HG03342 (cell line): ENCODE measurements around the gene MRPS14.

Source experiments
- ATAC-seq: cut with Tn5 transposase; IDR thresholded peaks from one replicate; pipeline ENCODE4 v1.9.1; 2021; ENCODE audit warnings: mild to moderate bottlenecking, moderate library complexity; ENCODE audit not compliant: unreplicated experiment

MRPS14 gene

DNA sequence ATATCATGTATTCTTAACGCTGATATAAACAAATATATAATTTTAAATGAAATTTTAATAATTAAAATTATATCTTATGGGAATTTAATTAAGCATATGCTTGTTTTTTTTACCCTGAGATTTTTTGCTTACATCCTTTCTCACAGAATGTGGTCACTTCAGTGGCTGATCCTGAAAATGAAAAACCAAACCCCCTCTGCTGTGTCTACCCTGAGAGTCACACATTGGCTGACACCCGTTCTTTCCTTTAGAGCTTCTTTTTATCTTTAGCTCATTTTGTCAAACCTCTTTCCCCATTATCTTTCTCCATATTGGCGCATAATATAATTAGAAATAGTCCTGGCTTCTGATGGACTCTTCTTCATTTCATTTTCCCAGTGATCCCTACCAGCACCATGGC lies 34.2 kb downstream of the MRPS14 start:
- no peak for ATAC-seq

DNA sequence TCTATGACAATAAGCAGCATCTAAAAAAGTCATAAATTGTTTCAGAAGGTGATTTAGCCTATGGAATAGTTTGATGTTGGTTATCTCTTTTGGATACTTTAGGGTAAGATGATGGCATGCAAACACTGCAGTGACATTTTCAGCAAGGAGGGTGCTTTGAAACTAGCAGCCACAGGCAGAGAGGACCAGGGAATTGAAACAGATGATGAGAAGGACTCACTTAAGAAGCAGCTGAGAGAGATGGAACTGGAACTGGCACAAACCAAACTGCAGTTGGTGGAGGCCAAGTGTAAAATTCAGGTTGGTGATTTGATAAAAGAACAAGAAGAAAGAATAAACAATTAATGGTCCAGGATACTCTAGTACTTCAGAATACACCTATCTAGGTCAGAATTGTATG lies 34.7 kb downstream of the MRPS14 start:
- no peak for ATAC-seq

DNA sequence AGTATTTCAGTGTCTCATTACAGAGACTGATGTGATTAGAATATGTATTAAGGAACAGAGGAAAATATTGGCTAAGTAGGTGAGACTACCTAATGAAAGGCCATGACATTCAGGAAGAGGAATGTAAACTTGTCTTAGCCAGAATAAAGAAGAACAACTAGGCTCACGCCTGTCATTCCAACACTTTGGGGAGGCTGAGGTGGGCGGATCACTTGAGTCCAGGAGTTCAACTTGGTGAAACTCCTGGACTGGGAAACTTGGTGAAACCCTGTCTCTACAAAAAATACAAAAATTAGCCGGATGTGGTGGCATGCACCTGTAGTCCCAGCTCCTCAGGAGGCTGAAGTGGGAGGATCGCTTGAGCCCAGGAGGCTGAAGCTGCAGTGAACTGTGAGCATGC lies 38.3 kb downstream of the MRPS14 start:
- ATAC-seq, result no peak

DNA sequence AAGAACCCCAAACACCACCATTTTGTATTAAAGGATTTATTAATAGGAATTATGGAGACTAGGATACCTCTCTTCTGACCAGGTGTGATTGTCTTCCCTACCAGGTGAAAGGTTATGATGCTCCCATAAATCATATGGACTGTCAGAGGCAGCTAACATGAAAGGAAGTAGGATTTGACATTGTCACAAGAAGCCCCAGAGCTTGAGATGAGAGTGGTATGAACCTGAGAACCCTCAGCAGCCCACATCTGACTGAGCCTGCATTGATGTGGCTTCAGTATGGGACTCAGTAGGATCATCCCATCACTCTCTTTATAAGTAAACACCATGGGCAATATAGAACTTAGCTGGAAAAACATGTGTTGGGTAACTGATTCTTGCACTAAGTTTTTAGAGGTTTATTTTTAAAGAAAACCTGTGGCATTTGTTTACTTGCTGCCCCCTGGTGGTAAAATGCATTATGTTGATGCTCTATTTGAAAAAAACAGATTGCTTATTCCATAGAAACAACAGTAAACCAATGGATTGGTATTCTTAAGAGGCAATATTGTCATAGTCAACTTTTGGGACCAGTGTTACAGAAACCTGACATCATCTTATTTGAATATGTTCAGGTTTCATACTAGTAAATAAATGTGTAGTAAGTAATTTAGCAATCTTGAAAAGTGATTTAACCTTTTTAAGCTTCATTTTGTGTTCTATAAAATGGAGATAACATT lies 40.1 kb downstream of the MRPS14 start:
- no peak for ATAC-seq

DNA sequence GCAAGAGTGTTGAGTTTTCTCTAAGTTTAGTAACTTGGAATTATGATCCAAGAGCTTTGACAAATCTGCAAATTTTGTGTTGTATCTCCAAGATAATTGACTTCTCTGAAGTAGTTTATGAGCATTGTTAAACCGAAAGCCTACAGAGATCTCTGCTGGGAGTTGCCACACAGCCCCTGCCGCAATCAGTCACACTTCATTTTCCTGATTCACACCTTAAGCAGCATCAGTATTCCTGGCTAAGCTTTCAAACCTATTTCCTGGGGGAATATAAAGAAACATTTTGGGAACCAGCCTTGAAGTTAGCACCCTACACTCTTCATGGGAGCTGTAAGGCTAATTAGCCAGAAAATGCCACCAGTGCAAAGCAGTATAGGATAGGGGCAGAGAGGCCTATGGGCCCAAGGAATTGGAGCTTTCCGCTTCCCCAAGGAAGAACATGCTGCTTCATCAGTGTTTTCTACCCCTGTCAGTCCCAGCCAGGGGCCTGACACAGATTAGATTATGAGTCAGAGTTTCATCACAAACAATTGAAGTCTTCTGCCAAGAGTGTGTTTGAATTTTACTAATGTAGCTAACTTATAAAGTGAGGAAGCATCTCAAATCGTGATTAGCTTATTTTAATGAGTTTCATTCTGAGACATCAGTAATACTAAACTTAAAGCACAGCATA lies 46.7 kb downstream of the MRPS14 start:
- ATAC-seq, result no peak

DNA sequence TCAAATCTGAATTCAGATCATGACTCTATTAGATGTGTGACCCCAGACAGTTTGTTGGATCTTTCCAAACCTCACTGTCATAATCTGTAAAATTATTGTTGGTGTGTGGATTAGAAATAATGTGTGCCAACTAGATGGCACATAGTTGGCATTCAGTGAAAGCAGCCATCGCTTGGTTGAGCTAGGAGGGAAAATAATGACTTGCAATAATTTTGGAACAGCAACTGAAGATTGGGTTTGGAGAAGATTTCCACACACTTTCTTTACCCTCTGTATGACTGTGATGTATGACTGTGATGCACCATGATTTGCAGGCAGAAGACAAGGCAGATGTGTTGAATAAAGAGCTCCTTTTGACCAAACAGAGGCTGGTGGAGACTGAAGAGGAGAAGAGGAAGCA lies 47.5 kb downstream of the MRPS14 start:
- ATAC-seq, result no peak

DNA sequence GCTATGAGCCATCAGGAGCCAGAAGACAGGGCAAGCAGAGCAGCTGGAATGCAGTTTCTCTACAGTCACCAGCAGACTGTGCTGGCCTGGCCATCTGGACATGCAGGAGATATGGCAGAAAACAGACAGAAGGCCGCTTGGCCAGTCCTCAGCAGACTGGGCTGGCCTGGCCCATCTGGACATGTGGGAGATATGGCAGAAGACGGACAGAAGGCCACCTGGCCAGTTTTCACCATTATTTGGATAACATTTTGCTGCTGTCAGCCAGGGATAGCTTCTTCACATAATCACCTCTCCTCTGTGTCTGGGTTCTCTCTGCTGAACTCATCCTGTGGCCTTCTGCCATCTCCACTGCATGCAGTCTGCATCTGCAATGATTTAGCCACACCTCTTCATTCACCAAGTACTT lies 48.5 kb downstream of the MRPS14 start:
- ATAC-seq, result no peak

DNA sequence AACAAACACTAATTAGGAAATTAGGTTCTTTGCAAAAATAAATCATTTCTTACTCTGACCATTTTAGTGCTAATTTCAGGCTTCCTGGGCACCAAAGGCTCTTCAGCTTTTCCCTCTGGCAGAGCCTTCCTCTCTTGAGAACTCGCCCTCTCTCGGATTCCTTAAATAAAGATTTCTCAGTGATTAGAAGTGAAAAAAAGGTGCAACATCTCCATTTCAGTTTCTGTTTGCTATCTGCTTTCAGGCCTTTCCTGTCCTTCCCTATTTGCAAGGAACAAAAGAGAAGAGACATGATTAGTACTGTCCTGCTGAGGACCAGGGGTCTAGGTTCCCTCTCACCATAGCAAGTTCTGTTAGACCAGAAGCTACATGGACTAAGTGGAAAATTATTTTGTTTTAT lies 51.3 kb downstream of the MRPS14 start:
- no peak for ATAC-seq

DNA sequence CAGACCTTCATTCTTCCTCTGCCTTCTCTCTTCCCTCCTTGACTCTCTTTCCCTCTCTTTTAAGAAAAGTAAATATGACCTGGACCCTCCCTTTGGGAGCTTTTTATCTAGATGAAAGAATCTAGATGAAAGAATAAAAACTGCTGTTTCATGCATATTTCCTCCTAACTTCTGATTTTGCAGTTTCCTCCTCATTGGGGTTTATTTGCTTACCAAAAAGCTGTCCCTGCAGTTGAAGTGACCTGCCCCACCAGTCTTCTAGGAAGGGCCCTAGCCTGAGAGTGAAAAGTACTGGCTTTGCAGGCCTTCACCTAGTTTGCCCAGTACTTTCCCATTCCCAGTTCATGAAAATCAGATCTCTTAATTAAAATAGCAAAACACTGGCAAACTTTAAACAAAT lies 51.8 kb downstream of the MRPS14 start:
- ATAC-seq, result no peak

DNA sequence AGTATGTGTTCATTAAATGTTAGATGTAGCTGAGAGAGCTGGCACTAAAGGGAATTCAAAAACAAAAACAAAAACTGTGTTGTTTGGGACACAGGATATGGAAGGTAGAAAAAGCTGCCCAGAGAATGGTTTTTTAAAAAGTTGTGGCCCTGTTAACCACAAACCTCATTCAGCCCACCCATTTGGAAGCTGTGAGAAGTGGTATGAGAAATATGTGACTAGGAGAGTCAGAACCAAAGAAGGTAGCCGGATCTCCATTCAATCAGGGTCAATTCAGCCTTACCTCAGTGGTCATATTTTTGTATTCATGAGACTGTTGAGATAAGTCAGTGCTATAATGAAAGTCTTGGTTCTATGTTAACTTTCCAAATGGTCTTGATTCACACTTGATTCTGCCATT lies 53.2 kb downstream of the MRPS14 start:
- no peak for ATAC-seq

DNA sequence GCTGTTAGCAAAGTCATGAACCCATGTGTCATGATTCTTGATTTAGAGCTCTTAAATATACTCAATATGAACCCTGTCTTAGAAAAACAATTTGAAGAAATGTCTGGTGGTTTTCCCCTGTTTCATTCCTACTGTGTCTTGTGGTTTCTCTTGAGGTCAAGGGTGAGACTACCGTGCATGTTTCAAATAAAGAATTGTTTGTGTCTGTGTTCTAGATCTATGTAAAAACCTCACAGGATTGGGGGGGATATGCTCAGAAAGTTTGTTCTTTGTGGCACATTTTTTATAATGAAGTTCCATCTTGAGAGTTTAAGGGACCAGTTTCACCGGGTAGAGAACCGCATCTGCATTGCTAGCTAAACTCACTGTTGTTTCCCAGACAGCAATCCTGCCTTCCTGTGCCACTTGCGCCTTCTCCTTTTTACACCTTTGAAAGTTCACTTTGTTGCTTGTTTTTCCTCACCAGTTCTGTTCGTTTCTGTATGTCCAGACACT lies 54.4 kb downstream of the MRPS14 start:
- peak; percentile 66 for ATAC-seq

DNA sequence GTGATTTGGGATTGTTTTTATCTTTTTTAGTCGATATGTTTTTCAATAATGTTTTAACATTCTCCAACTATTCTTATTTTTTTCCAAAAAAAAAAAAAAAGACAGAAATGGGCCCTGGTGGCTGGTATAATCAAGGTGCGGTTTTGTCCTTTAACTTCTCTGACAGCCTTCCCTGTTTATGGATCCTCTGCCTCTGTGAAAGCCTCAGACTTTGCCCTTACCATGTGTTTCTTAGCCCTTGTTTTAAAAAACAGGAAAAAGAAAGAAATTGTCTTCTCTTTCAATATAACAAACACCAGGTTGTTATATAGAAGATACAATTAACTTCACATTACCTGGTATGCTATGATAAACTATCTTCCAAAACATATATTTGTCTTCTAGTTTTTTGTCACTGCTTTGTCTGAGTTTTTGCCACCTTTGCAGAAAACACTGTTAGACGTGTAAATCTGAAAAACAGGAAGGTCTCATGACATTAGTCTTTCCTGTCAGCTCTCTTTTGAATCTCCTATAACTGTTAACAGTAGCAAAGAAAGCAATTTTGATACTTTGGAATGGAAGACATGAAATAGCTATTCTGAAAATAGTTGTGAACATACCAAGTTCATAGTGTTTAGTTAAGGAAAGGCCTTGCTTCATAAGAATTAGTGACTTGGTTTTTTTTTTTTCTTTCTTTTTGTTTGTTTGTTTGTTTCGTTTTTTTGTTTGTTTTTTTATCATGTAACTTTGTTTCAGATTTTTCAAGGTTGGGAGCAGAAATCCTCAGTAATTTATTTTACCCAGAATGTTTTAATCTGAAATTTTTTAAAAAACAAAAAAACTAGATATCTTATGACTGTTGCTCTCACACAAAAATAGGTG lies 55.1 kb downstream of the MRPS14 start:
- ATAC-seq, result no peak

DNA sequence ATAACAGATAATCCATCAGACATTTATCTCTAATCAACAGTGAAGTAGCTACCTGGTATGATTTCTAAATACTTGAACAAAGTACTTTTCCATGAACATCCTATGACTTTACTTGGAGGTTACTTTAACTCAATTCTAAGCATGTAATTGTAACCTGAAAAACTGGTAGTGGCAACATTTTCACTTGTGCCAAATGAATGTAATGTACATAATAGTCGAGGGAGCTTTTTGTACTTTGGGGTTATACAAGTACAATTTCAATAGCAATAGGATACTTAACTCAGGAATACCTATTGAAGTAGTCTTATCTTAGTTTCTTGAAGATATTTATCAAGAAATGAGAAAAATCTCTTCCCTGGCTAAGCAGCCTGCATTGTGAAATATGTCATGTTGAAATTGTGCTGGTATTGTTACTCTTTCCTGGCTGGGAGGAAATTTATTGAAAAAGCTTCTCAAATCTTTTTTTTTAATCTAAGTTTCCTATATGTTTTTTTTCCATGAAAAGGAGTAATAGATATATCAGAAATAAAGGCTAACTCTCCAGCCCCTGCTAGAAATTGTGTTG lies 57.1 kb downstream of the MRPS14 start:
- no peak for ATAC-seq

DNA sequence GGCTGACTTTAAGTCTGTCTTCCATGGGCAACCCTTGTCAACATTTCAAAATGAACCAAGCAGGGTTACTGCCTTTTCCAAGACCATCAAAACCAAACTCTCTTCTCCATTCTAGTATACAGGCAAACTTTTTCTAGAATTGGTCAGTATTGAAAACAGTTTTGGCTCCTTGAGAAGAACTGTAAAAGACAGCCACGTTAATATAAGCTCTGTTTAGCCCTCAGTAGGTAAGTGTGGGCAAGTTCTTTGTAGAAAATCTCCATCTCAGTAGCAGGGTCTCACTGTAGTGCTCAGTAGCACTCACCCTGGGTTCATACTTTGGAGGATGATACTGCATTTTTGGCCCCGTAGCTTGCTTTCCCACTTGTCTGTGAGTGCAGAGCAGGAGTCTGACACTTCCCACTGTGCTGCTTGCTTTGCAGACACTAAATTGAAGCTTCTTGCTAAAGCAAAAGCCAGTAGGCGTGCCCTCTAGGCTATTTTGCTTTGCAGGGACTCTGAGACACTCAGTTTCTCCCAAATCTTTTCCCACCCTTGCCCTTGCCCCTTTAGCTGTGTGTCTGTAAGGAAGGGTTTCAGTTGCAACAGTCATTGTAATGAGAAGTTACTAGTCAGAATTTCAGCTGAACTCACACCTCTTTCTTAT lies 57.7 kb downstream of the MRPS14 start:
- no peak for ATAC-seq

DNA sequence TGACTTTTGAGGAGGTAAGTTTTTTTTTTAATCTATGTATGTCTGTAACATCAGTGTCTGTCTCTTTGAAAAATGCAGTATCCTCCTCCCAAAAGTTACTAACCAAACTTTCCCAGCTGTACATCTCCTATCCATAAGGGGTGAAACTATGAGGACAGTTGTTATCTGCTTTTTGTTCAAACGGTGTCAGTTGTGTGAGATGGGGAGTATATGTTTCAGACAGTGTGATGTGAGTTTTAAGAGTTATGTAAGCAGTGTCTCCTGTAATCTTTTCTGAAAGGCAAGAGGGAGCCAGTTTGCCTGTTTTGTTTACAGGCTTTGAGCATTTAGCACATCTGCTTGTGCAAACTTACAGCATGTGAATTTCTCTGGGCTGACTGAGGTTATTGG lies 58.3 kb downstream of the MRPS14 start:
- no peak for ATAC-seq

DNA sequence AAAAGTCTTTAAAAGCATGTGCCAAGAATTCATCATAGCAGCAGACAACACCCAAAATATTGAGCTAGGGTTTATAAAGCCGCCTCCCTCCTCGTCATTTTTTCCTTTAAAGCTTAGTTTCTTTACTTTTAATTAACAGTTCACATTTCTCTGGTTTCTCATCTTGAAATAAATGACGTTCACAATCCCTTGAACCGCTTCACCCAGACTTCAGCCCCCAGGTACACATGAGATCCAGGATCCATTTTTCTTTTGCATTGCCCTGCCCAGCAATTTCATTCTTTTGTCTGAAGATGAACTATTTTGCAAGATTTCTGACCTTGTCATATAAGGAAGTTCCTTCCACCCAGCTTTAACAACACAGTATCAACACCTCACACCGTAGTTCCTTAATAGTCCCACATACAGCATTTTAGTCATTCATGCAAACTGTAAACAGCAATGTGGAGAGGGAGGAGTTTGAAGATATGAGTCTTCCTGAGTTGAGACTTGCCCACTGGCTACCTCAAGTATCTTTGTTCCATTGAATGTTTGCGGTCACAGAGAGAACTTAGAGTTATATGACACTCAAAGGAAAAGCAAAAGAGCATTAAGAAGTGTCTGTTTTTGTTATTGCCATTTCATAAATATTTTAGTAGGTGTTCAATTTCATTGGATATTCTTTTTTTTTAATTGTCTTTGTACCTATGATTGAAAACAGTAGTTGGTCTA lies 58.8 kb downstream of the MRPS14 start:
- no peak for ATAC-seq

DNA sequence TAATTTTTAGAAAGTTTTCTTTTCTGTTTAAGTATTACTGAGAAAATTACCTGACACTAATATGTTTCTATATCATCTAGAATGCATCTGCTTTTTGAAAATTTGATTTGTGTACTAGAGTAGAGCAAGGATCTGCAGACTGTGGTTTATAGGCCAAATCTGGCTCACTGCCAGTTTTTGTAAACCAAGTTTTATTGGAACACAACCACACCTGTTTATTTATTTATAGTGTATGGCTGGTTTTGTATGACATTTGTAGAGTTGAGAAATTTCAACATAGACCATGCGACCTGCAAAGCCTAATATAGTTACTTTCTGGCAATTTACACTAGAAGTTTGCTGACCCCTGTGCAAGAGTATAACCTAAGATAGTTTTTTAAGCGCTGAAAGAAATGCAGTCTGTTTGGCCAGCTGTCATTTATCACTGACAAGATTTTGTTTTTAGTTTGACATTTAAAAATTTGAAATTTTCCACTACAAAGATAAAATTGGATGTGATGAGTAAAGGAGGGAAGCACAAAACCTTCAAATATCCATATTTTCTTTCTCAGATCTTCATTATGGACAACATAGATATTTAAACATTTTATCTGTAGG lies 59.6 kb downstream of the MRPS14 start:
- ATAC-seq, result no peak
